Measurements from ENCODE around the gene MRPL14. TPM values are rescaled to one million over a fixed set of nuclear protein-coding genes. Genes with fewer than 3 reads are reported as not detected.
A peak's percentile ranks its signal among the peaks of the same experiment; 100 is the strongest.

The MRPL14 gene
- total RNA-seq, 1 donor from 2014 or later: 30.3 TPM

GRCh38 chr6:44169886-44170570, 42.8 kb upstream of the MRPL14 start:
- no peak overlapping the region for H3K4me3 Mint-ChIP-seq (ENCODE audit: unreplicated experiment)
- H3K36me3 Mint-ChIP-seq (ENCODE audit: low read depth, unreplicated experiment): no peaks in the 10 kb centered on the region
- H3K9me3 Mint-ChIP-seq (ENCODE audit: unreplicated experiment): no peaks in the 10 kb centered on the region
- peaks cover 19% of the 10 kb centered on the region for H3K4me1 Mint-ChIP-seq (ENCODE audit: unreplicated experiment)
- TF ChIP-seq CTCF (IDR thresholded peaks at IDR 0.05; ENCODE audit: unreplicated experiment): no peak
- DNase-seq (ENCODE audit: low spot score): no peak
- H3K27me3 Mint-ChIP-seq (ENCODE audit: unreplicated experiment): peaks cover 11% of the 10 kb centered on the region
- no peak overlapping the region for H3K27ac Mint-ChIP-seq (ENCODE audit: unreplicated experiment)

- peaks cover 9% of the 10 kb centered on the region for H3K27me3 Mint-ChIP-seq (ENCODE audit: unreplicated experiment)
- H3K4me1 Mint-ChIP-seq (ENCODE audit: unreplicated experiment): peaks cover 19% of the 10 kb centered on the region
- no peak for DNase-seq (ENCODE audit: low spot score)
- no peaks in the 10 kb centered on the region for H3K9me3 Mint-ChIP-seq (ENCODE audit: unreplicated experiment)
- H3K27ac Mint-ChIP-seq (ENCODE audit: unreplicated experiment): no peak overlapping the region
- H3K36me3 Mint-ChIP-seq (ENCODE audit: low read depth, unreplicated experiment): no peaks in the 10 kb centered on the region
- H3K4me3 Mint-ChIP-seq (ENCODE audit: unreplicated experiment): no peak overlapping the region
- no peak for TF ChIP-seq CTCF (IDR thresholded peaks at IDR 0.05; ENCODE audit: unreplicated experiment)
Measured at GRCh38 chr6:44169154-44169553, 41.9 kb upstream of the MRPL14 start.

- no peak for TF ChIP-seq CTCF (IDR thresholded peaks at IDR 0.05; ENCODE audit: unreplicated experiment)
- H3K4me1 Mint-ChIP-seq (ENCODE audit: unreplicated experiment): peaks cover 17% of the 10 kb centered on the region
- H3K27me3 Mint-ChIP-seq (ENCODE audit: unreplicated experiment): peaks cover 7% of the 10 kb centered on the region
- no peaks in the 10 kb centered on the region for H3K9me3 Mint-ChIP-seq (ENCODE audit: unreplicated experiment)
- no peak overlapping the region for H3K4me3 Mint-ChIP-seq (ENCODE audit: unreplicated experiment)
- H3K36me3 Mint-ChIP-seq (ENCODE audit: low read depth, unreplicated experiment): no peaks in the 10 kb centered on the region
- DNase-seq (ENCODE audit: low spot score): no peak
- no peak overlapping the region for H3K27ac Mint-ChIP-seq (ENCODE audit: unreplicated experiment)
Measured at GRCh38 chr6:44167567-44167966, 40.3 kb upstream of the MRPL14 start.

- Mint-ChIP-seq H3K27me3 (ENCODE audit: unreplicated experiment) (peaks cover 7% of the 10 kb centered on the region), H3K4me1 (ENCODE audit: unreplicated experiment) (peaks cover 17% of the 10 kb centered on the region), H3K36me3 (ENCODE audit: low read depth, unreplicated experiment) (no peaks in the 10 kb centered on the region), H3K27ac (ENCODE audit: unreplicated experiment) (peak overlapping the region; percentile 36), H3K9me3 (ENCODE audit: unreplicated experiment) (no peaks in the 10 kb centered on the region), H3K4me3 (ENCODE audit: unreplicated experiment) (no peak overlapping the region)
- TF ChIP-seq CTCF (IDR thresholded peaks at IDR 0.05; ENCODE audit: unreplicated experiment): no peak
- no peak for DNase-seq (ENCODE audit: low spot score)
Measured at GRCh38 chr6:44166591-44167184, 39.4 kb upstream of the MRPL14 start.

- Mint-ChIP-seq H3K9me3 (ENCODE audit: unreplicated experiment) (no peaks in the 10 kb centered on the region), H3K27ac (ENCODE audit: unreplicated experiment) (peak overlapping the region; percentile 19), H3K4me3 (ENCODE audit: unreplicated experiment) (no peak overlapping the region), H3K4me1 (ENCODE audit: unreplicated experiment) (peaks cover 17% of the 10 kb centered on the region), H3K36me3 (ENCODE audit: low read depth, unreplicated experiment) (no peaks in the 10 kb centered on the region), H3K27me3 (ENCODE audit: unreplicated experiment) (peaks cover 5% of the 10 kb centered on the region)
- no peak for TF ChIP-seq CTCF (IDR thresholded peaks at IDR 0.05; ENCODE audit: unreplicated experiment)
- DNase-seq (ENCODE audit: low spot score): no peak
Measured at GRCh38 chr6:44166116-44166515, 38.9 kb upstream of the MRPL14 start.

Measured in endothelial cell (in vitro differentiated cells).